Ishikawa (cell line): ENCODE measurements around the gene SCG2.

Experiments
- CEBPB ChIP-seq: IDR thresholded peaks from 2 replicates; pipeline ENCODE4 v1.6.1; 2012
- CREB1 ChIP-seq: IDR thresholded peaks from 2 replicates; pipeline ENCODE4 v1.6.1; 2012; ENCODE audit warnings: low read depth
- EGR1 ChIP-seq: IDR thresholded peaks from 2 replicates; pipeline ENCODE4 v1.6.1; 2012
- EP300 ChIP-seq: IDR thresholded peaks from 2 replicates; pipeline ENCODE4 v1.6.1; 2012; ENCODE audit warnings: borderline replicate concordance
- FOXM1 ChIP-seq: IDR thresholded peaks from 2 replicates; pipeline ENCODE4 v1.6.1; 2012; ENCODE audit warnings: low read depth, borderline replicate concordance
- NFIC ChIP-seq: IDR thresholded peaks from 2 replicates; pipeline ENCODE4 v1.6.1; 2012
- RAD21 ChIP-seq: IDR thresholded peaks from 2 replicates; pipeline ENCODE4 v1.6.1; 2012; ENCODE audit warnings: low read depth
- TAF1 ChIP-seq: IDR thresholded peaks from 2 replicates; pipeline ENCODE4 v1.6.1; 2012; ENCODE audit warnings: low read depth, mild to moderate bottlenecking
- TEAD4 ChIP-seq: IDR thresholded peaks from 2 replicates; pipeline ENCODE4 v1.6.1; 2012
- YY1 ChIP-seq: IDR thresholded peaks from 2 replicates; pipeline ENCODE4 v1.6.1; 2012; ENCODE audit warnings: low read depth
- ZBTB7A ChIP-seq: IDR thresholded peaks from 2 replicates; pipeline ENCODE4 v1.6.1; 2012; ENCODE audit warnings: low read depth
- TF ChIP-seq, protein P1 (sequence below): IDR thresholded peaks from 2 replicates; pipeline ENCODE4 v1.6.1; 2012; ENCODE audit warnings: low read depth, mild to moderate bottlenecking
- TF ChIP-seq, protein P2 (sequence below): IDR thresholded peaks from 2 replicates; pipeline ENCODE4 v1.6.1; 2012
- TF ChIP-seq, protein P3 (sequence below): IDR thresholded peaks from 2 replicates; pipeline ENCODE4 v1.6.1; 2012

DNA sequence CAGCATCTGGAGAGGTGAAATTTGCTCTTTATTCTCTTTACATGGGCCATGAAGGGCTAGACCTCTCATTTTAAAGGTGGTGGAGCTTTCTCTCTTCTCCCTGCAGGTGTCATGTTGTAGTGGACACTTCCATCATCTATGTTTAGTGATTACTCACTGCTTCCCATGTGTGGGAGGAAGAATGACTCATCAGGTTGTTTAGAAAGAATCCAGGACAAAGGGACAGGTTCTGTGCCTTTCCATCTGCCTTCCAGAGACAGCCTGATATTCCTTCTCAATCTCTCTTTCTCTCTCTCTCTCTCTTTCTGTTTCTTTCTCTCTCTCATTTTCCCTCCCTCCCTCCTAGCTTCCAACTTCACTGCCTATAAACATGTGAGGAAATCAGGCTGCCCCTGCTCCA is 38.7 kb downstream of the SCG2 start:
- no peak for TF ChIP-seq EP300
- TF ChIP-seq, protein P1, sequence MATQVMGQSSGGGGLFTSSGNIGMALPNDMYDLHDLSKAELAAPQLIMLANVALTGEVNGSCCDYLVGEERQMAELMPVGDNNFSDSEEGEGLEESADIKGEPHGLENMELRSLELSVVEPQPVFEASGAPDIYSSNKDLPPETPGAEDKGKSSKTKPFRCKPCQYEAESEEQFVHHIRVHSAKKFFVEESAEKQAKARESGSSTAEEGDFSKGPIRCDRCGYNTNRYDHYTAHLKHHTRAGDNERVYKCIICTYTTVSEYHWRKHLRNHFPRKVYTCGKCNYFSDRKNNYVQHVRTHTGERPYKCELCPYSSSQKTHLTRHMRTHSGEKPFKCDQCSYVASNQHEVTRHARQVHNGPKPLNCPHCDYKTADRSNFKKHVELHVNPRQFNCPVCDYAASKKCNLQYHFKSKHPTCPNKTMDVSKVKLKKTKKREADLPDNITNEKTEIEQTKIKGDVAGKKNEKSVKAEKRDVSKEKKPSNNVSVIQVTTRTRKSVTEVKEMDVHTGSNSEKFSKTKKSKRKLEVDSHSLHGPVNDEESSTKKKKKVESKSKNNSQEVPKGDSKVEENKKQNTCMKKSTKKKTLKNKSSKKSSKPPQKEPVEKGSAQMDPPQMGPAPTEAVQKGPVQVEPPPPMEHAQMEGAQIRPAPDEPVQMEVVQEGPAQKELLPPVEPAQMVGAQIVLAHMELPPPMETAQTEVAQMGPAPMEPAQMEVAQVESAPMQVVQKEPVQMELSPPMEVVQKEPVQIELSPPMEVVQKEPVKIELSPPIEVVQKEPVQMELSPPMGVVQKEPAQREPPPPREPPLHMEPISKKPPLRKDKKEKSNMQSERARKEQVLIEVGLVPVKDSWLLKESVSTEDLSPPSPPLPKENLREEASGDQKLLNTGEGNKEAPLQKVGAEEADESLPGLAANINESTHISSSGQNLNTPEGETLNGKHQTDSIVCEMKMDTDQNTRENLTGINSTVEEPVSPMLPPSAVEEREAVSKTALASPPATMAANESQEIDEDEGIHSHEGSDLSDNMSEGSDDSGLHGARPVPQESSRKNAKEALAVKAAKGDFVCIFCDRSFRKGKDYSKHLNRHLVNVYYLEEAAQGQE, result no peak
- no peak for TF ChIP-seq CREB1
- TF ChIP-seq, protein P2, sequence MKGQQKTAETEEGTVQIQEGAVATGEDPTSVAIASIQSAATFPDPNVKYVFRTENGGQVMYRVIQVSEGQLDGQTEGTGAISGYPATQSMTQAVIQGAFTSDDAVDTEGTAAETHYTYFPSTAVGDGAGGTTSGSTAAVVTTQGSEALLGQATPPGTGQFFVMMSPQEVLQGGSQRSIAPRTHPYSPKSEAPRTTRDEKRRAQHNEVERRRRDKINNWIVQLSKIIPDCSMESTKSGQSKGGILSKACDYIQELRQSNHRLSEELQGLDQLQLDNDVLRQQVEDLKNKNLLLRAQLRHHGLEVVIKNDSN, result no peak
- peak; percentile 81 for TF ChIP-seq EGR1
- TF ChIP-seq TAF1, result no peak
- TF ChIP-seq FOXM1, result no peak
- TF ChIP-seq CEBPB, result no peak
- TF ChIP-seq RAD21, result no peak
- TF ChIP-seq ZBTB7A, result no peak
- TF ChIP-seq, protein P3, sequence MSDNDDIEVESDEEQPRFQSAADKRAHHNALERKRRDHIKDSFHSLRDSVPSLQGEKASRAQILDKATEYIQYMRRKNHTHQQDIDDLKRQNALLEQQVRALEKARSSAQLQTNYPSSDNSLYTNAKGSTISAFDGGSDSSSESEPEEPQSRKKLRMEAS, result no peak
- no peak for TF ChIP-seq NFIC
- TF ChIP-seq TEAD4, result no peak
- no peak for TF ChIP-seq YY1
